NOMO-1 (cell line): ENCODE results near the gene SRRT.

Source experiments
- DNase-seq, 2 experiments: peaks; one replicate each; lab custom pipeline; 2025; ENCODE audit not compliant: unreplicated experiment in 2 of 2; lab: John Stamatoyannopoulos, UW

Gene SRRT, protein sequence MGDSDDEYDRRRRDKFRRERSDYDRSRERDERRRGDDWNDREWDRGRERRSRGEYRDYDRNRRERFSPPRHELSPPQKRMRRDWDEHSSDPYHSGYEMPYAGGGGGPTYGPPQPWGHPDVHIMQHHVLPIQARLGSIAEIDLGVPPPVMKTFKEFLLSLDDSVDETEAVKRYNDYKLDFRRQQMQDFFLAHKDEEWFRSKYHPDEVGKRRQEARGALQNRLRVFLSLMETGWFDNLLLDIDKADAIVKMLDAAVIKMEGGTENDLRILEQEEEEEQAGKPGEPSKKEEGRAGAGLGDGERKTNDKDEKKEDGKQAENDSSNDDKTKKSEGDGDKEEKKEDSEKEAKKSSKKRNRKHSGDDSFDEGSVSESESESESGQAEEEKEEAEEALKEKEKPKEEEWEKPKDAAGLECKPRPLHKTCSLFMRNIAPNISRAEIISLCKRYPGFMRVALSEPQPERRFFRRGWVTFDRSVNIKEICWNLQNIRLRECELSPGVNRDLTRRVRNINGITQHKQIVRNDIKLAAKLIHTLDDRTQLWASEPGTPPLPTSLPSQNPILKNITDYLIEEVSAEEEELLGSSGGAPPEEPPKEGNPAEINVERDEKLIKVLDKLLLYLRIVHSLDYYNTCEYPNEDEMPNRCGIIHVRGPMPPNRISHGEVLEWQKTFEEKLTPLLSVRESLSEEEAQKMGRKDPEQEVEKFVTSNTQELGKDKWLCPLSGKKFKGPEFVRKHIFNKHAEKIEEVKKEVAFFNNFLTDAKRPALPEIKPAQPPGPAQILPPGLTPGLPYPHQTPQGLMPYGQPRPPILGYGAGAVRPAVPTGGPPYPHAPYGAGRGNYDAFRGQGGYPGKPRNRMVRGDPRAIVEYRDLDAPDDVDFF

DNA sequence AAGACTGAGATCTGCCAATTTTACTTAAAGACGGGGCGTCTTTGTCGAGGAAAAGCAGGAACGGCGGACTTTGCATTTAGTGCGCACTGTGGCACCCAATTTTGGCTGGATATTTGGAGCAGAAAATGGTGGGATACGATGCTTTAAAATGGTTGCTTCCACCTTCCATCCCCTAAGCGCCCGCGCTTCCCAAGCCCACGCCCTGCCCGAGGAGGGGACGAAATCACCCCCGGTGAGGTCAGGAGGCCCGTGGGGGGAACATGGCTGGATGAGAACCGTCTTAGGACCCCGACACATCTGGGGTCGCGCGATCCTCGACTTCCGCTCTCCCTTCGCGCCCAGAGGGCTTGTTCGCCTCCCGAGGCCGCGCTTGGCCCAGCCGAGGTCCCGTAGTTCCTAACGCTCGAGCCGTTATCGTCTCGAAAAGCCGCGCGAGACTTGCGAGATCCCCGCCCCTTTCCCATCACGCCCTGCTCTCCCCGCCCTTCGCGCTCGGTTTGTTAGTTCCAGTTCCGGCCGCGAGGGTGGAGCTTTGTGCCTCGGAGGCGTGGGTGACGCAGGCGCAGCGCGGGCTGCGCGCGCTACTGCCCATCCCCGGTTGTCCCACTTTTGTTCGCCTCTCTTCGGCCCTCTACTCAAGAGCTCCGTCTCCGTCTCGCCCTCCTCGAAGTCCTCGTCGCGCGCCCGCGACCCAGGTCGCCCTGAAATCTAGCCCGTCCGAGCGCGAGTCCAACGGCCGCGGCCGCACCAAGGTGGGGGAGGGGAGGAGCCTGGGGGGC, at the start of gene SRRT:
Gene SRRT, plus strand, starts transcription at position 527 of the 779 bp plus-strand sequence. CDS start 488 bp downstream, outside the sequence.
- DNase-seq: peak; percentile 99

DNA sequence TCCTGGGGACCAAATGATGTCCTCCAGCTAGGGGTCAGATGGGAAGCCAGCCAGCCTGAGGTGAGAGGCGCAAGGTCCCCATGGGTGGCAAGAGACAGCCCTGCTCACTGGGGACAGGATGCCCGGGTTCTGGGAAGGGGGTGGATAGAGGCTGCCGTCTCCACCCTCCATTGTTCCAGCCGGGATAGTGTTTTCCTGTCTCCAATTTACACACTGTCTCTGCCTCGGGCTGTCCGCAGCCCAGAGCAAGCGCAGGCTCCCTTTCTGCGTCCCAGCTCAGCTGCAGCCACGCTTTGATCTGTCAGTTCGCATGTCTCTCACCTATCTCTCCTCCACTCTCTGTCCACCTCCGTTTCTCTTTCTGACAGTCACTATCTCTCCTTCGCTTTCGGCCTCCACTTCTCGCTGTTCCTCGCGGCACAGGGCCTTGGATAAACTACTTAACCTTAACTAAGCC, 49.7 kb upstream of the SRRT start:
- no peak for DNase-seq

DNA sequence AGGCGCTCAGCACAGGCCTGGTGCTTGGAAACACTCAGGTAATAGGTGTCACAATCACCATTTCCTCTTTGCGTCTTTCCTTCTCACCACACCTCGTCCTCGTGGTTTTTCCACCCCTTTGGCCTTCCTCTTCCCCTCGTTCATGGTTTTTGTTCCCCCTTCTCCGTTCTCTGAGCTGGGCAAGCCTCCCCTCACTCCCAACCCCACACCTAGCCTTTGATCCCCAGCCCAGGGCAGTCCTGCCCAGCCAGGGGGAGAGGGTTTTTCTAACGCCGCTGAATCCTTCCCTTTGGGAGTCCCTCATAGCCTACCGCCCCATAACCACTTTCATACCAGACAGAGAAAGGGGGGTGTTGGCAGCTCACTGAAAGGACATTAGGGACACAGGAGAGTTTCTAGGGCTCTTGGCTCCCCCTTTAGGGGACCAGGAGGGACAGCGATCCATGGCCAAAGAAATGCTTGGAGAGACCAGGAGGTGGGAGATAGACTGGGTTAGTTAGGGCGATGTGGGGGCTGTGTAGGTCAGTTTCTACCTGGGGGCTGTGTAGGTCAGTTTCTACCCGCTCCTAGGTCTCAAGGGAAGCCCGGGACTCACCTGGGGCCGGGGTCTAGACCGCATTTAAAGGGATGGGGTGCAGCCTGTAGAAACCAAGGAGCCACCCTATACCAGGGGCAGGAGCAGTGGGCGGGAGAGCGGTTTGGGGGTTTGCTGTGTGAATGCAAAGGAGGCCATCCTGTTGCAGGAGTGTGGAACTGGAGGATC, 49.0 kb upstream of the SRRT start:
- DNase-seq: peak; percentile 42 to 44

DNA sequence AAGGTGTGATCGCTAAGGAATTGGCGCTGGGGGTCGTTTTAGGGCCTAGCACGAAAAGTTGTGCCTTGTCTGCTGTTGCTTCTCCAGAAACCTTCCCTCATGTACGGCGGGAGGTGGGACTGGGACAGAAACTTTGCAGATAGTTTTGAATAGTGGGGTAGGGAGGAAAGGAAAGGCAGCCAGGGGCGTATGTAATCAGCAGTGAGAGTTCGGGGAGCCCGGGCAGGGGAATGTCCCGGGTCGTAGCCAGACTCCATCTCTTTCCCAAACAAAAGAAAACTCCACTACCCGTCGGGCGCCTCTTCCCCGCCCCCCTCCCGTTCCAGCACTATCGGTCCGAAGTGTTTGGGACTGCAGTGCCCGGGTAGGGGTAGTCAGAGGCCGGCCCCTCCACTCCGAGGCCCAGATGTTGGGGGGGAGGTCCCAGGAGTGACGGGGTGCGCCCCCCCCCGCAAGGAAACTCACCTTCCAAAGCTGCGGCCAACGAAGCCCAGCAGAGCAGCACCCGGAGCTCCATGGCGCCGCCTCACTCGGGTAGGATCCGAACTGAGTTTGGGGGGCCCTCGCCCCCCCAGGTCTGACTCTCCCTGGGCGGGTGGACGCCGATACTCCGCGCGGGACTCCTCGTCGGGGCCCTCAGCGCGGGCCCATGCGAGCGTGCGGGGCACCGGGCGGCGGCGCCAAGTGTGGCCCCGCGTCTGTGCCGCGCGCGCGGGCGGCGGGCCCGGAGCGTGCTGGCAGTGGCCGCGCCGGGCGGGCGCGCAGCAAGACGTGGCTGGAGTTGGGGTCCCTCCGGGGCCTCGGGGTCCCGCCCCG, 48.2 kb upstream of the SRRT start:
- no peak for DNase-seq

DNA sequence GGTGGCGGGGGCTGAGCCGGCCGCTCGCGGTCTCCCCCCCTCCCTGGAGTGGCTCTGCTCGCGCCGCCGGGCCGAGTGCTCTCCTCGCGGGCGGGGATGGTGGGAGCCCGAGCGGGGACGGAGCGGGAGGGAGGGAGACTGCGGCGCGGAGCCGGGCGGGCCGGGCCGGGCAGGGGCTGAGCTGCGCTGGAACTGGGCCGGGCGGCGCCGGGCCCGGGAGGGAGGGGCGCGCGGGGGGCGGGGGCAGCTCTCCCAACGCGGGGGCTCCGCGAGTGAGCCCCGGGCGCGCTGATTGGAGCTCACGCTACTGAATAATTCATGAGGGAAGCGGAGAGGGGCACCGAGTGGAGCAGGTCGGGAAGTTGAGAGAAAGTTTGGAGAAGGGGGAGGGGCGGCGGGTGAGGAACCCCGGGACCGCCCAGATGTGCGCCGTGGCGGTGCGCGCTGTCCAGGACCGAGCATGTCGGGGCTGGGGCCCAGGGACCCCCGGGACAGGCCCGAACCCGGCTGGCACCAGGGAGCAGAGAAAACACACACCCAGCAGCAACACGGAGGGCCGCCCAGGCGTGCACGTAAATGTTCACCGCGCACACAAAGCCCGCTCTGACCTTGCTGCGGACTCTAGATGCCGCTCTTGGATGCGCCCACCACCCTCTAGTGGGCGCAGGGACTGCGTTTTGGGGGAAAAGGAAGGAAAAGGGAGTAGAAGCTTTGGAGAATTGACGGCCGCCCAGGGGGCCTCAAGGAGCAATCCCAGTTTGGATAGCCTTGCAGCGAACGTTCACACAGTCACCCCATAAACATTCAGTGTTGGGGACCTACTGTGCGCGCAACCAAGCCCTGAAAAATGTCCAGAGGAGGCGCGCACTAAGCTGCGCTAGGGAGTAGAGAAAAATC, 47.3 kb upstream of the SRRT start, which contains the start of gene EPHB4:
Gene EPHB4, minus strand, starts transcription at position 194 of the 897 bp plus-strand sequence. CDS start 493 bp downstream, outside the sequence.
- DNase-seq: peak; percentile 35 to 58

DNA sequence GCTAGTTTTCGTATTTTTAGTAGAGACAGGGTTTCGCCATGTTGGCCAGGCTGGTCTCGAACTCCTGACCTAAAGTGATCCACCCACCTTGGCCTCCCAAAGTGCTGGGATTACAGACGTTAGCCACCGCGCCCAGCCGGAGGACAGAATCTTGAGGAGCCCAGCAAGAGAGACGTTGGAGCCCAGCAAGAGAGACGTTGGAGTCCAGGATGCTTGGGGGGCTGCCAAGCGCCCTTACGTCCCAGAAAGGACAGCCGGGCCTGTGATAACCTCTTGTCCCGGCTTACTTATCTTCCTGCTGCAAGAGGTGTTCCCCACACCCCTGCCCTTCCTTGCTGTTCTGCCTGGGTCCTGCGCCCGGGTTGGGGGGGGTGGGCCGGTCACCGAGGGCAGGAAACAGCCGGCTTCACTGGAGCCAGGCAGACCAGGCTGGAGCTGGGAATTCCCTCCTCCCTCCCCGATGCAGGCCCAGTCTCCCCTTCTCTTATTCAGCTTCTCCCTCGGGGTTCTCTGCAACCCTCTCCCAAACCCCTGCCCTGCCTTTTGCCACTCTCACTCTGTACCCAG, 45.7 kb upstream of the SRRT start:
- no peak for DNase-seq

DNA sequence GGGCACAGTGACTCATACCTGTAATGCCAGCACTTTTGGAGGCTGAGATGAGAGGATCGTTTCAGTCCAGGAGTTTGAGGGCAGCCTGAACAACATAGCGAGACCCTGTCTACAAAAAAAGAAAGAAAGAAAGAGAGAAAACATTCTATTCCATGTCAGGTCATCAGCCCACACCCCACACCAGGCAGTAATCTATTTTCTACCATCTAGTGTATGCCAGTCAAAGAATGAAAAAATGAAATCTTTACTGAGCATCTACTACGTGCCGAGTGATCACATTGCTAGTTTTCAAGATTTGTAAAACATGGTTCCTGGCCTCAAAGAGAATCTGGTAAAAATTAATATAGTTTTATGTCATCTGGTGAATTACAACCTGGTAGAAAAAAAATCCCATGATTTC, 44.5 kb upstream of the SRRT start:
- DNase-seq: no peak

DNA sequence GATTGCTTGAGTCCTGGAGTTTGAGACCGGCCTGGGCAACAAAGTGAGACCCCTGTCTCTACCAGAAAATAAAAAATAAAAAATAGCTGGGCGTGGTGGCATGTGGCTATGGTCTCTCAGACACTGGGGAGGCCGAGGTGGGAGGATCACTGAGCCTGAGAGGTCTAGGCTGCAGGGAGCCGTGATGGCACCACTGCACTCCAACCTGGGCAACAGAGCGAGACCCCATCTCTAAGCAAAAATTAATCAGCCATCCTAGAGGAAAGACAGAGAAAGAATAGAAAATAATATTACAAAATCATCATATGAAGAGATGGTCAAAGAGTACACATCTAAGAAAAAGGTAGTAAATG, 42.6 kb upstream of the SRRT start:
- no peak for DNase-seq

DNA sequence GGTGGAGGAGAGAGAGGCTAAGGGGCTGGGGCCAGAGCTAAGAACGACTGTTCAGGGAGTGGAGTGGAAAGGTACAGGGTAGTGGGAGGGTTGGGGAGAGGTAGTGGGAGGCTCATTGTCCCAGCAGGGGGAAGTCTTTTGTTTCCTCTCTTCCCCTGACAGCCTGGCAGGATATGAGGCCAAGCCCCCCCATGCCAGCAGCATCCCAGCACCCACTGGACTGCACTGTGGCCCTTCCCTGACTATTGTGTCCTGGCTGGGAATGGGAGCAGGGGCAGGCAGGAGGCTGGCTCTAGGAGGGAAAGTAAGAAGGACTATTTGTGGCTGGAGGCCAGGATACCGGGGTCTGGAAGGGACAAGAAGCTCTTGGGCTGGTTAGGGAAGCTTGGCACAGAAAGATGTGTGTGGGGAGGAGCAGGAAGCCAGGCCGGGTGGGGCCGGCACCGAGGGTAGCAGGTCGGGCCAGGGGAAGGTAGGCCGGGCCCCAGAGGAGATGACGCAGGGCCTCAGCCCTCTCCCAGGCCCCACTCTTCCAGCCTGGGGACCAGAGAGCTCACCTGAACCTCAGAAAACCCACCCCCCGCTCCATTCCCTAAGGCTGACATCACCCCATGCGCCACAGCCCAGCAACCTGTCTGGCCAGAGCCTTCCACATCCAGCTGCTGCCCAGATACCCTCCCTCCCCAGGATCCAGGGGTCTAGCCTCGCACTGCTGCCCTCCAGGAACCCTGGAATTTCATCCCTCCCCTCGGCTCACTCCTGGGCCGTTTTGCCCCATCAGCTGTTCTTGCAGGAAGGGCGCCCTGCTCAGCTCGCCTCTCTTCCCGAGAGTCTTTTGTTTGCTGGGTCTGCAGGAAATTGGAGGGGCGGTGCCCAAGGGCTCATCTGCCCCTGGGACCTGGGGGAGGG, 38.7 kb upstream of the SRRT start:
- DNase-seq: no peak

DNA sequence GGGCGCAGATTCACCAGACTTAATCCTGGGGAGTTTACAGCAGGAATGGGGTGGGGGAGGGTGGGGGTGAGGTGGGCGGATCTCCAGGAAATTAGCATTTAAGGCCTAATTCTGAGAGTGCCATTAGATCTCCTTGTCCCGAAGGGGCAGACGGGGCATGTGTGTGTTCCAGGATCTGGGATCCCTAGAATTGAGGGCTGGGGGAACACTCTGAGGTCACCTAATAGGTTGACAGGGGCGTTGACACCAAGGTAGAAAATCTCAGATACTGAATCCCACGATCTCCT, 38.1 kb upstream of the SRRT start:
- DNase-seq: no peak

DNA sequence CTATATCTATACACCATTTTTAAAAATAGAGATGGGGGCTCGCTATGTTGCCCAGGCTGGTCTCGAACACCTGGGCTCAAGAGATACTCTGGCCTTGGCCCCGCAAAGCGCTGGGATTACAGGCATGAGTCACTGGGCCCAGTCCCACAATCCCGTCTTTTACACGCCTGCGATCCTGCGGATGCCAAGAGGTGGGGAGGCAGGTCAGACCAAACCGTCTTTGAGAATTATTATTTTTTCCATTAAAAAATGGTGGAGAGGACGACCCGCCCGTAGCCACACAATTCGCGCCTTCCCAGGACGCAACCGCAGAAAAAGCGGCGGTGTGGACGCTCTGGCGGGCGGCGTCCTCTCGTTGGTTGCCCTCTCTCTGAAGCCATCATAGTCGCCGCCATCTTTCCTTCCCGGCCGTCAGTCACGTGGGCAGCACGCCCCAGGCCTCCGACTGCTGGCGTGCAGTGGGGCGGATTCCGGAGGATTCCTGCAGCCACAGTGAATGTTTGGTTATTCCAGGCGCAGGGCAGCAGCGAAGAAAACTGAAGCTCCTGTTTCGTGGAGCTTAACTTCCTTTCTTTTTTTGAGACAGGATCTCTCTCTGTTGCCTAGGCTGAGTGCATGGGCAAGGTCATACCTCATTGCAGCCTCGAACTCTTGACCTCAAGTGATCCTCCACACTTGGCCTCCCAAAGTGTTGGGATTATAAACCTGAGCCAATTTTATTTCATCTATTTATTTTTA, 37.6 kb upstream of the SRRT start:
- DNase-seq: peak; percentile 91 to 94

DNA sequence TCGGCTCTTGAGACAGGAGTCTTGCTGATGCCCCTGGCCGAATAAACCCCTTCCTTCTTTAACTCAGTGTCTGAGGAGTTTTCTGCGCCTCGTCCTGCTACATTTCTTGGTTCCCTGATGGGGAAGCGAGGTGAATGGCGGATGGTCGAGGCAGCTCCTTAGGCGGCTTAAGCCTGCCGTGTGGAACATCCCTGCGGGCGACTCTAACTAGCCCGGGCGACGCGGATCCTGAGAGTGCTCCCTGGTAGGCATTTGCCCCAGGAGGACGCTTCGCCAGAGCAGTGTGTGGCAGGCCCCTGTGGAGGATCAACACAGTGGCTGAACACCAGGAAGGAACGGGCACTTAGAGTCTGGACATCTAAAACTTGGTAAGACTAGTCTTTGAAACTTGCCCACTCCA, 35.5 kb upstream of the SRRT start:
- no peak for DNase-seq

DNA sequence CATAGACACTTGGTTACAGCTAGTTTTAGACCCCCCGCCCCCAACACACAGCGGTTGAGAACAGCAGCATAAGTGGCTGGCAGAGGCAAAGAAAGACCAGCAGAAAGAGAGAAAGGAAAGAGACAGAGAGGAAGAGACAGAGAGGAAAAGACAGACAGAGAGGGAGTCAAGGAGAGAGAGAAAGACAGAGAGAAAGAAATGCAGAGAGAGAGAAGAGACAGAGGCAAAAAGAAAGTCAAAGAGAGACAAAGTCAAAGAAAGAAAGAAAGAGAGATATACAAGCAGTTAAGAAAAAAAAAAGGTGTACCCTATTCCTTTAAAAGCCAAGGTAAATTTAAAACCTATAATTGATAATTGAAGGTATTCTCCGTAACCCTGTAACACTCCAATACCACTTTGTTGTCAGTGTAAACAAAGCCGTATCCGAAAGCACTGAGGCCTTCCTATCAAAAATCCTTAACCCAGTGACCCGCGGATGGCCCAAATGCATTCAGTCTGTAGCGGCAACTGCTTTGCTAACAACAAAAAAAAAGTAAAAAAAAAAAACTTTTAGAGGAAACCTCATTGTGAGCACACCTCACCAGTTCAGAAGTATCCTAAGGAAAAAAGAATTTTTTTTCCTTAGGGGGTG, 34.3 kb upstream of the SRRT start:
- no peak for DNase-seq

DNA sequence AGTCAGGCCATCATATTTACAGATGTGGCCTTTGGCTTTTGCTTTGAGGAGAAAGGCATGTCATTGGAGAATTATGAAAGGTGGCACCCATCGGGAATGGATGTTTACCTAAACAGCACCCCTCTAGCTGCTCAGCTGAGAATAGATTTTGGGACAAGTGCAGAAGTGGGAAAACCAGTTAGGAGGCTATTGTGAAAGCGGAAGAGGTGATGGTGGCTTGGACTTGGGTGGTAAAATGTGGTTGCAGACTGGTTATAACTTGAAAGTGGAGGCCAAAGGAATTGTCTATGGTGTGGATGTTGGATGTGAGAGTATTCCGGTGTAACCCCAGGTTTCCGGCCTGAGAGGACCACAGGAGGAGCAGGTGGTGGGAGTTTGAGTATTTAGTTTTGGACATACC, 27.5 kb upstream of the SRRT start:
- no peak for DNase-seq

DNA sequence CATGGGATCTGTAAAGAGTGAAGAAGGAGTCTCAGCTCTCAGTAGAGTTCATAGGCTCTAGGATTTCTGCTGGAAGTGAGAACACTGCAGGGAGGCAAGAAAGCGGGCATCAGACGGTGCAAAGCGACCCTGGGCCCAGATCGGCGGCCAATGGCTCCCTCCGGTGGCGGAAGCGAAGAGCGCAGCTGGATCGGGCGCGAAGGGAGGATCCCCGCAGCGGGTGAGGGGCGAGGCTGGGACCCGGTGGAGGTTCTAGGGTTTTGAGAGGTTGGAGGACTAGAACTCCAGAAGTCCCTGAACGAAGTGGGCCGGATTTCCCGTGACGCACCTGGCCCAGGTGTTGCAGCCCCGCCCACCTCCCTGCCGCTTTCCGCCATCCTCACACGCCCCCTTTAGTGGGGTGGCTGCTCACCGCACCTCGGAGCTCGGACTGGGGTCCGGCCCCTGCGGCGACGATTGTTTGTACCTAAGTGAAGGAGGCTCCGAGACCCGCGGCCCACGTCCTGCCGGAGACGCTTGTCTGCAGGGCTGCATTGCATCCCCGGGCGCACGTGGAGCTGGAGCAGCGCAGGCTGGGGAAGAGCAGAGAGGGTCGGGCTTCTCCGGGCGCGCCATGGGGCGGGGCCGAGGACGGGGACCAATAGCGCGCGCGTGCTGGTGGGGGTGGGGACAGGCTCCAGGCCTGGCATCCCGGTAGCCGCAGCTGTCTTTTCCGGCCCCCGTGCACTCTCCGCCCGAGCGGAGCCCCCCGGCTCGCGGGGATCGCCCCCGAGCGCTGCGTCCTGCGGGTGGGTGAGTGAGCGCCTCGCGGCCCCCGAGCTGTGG, 22.6 kb upstream of the SRRT start, which contains the start of gene SLC12A9:
Gene SLC12A9, plus strand, starts transcription at position 666 of the 825 bp plus-strand sequence. CDS start 1,485 bp downstream, outside the sequence.
- DNase-seq: peak; percentile 93 to 98
